OCI-M1 (cell line): ENCODE measurements around the gene PTGES2.
"Not testable (repeated sequence)": the region's sequence is repeated elsewhere in the genome, so short reads cannot be mapped to it uniquely, and the experiment has no call there.

Experiments used
- DNase-seq: peaks from one replicate; lab custom pipeline; 2025; lab: John Stamatoyannopoulos, UW

The PTGES2 gene

DNA sequence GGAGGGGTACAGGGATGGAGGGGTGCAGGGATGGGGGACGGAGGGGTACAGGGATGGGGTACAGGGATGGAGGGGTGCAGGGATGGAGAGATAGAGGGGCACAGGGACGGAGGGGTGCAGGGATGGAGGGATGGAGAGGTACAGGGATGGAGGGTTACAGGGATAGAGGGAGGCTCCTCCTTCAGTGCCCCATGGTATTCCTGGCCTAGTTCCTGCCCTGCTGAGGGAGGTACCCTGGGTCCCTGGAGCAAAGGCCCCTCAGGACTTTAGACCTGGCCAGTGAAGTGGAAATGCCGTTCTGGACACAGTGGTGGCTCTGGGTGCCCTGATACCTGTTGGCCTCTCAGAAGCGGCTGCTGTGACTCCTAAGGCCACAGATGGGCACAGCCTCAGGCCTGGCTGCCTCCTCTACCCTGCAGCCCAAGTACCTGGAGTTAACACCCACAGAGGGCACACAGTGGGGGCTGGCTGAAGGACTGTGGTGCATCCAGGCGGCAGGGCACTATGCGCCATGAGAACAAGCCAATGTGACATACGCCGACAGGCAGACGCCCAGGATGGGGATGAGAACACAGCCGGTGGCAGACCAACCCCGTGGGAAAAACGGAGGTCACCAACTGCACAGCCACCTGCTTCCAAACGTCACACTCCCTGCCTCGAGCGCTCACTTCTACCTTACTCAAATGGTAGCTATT is 8.4 kb downstream of the PTGES2 start:
- DNase-seq, result no peak

- no peak for DNase-seq
These were observed 9.1 kb downstream of the PTGES2 start for GRCh38 chr9:128118472-128118857.

GRCh38 chr9:128117613-128118471 is 9.7 kb downstream of the PTGES2 start:
- peak; percentile 96 for DNase-seq

- no peak for DNase-seq
These were observed 11.1 kb downstream of the PTGES2 start for GRCh38 chr9:128116104-128117083.

DNA sequence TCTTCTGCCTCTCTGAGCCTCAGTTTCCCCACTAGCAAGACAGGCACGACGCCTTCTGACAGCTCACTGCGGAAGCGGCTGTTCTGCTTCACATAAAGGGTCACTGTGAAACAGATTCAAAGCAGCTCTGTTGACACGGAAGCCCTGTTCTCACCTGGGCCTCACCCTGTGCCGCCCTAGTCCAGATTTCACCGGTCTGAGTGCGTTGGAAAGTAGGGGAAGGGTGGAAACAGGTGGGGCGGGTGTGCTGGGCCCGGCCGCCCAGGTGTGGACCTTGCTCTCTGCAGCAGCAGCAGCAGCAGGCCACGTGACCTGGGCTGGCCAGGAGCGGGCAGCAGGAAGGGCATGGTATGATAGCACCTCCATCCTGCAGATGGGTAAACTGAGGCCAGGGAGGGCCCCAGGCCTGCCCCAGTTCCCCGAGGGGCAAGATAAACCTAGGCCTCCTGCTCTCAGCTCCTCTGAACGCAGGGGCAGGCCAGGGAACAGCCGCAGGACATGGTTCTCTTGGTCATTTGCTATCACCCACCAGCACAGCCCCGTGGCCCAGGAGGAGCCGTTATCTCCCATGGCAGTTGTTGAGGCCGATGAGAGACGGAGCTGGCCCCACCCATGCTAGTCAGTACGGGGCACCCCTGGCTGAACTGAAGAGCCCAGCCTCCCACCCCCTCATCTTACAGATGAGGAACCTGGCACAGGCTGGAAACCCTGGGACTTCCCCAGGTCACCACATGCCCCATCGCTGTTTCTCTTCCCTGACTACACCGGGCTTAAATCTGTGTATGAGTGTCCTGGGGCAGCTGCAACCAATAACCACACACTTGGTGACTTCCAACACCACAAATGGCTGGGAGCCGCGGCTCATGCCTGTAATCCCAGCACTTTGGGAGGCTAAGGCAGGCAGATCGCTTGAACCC is 12.1 kb downstream of the PTGES2 start:
- DNase-seq, result peak; percentile 97

DNA sequence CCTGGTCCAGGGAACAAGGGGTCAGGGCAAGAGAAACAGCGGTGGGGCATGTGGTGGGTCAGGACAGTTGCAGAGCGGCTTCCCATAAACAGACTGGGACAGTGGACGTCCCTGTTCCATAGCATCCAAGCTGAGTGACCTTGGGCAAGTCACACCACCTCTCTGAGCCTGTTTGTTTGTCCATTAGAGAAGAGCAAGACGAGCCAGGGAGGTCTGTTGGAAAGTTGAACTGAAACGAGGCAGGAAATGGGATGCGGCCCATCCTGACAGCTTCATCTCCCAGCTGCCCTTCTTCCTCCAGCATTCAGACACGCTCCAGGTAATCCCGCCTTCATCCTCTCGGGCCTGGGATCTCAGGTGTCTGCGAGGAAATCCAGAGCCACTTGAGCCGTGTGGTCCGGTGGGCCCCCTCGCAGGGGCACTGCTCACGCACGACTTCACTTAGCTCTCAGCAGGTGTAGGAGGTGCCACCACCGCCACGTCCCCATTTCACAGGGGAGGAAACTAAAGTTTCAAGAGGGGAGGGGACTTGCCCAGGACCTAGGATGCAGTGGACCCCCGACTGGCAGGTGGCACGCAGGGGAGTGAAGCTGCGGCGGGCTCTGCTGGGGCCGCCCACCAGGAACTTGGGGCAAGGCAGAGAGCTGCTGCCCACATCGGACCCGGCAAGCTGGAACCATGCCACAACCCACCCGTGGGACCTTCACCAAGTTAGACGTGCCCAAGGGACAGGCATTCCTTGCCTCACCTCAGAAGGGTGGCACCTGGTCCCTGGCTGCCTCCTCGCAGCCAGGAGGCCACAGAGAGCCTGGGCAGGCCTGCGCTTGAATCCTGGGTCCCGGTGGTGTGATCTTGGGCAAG is 13.0 kb downstream of the PTGES2 start:
- DNase-seq, result no peak

DNA sequence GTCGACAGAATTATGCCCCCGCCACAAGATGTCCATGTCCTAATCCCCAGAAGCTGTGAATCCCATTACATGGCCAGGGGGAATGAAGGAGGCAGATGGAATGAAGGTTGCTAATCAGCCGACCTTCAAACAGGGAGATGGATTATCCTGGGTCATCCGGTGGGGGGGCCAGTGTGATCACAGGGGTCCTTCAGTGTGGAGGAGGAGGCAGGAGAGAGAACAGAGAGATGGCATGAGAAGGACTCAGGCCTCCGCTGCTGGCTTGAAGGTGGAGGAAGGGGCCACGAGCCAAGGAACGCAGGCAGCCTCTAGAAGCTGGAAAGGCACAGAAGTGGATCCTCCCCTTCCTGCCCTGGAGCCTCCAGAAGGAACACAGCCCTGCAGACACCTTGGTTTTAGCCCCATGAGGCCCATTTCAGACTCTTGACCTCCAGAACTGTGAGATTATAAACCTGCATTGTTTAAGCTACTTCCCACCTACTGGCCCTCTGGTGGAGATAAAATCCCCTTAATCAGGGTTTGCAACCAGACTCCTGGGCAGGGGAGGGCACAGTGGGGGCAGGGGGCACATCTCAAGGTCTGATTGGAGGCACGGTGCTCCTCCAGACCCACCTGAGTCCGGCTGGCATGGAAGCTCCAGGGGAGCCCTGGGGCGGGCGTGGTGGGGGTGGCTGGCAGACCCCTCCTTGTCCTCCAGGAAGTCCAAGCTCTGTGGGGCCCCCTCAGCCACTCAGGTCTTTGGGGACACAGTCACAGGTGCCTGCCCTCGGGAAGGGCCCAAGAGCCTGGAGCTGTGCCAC is 13.8 kb downstream of the PTGES2 start:
- DNase-seq, result no peak

- DNase-seq, result not testable (repeated sequence)
These were observed 15.8 kb downstream of the PTGES2 start for GRCh38 chr9:128111726-128112125.

GRCh38 chr9:128109050-128109709 is 18.3 kb downstream of the PTGES2 start:
- no peak for DNase-seq

- DNase-seq, result no peak
These were observed 19.1 kb downstream of the PTGES2 start for GRCh38 chr9:128108269-128109049.

- DNase-seq, result no peak
These were observed 19.9 kb downstream of the PTGES2 start for GRCh38 chr9:128107468-128108268.

- no peak for DNase-seq
These were observed 20.5 kb downstream of the PTGES2 start for GRCh38 chr9:128106940-128107467.

DNA sequence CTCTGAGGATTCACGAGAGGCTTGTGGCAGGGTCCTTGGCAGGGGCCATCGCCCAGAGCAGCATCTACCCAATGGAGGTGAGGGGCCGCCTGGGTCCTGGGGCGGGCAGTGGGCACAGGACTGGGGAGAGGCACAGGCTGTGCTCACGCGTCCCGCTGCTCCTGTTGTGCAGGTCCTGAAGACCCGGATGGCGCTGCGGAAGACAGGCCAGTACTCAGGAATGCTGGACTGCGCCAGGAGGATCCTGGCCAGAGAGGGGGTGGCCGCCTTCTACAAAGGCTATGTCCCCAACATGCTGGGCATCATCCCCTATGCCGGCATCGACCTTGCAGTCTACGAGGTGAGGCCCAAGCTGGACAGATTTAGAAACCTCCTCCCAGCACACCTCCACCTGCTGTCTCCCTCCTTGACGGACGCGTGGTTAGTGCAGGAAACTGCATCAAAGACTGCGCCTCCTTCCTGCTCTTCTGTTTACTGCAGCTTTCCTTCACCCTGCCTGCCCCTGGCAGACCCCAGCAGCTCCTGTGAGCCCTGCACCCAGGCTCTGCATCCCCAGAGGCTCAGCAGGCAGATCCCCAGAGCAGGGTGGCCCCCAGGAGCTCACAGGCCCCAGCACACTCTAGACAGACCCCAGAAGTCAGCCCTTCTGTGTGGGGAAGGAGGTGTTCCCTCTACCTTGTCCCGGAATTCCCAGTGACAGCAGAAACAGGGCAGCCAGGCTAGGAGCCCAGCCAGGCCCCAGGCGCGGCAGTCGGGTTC is 21.2 kb downstream of the PTGES2 start:
- no peak for DNase-seq

GRCh38 chr9:128105538-128106175 is 21.9 kb downstream of the PTGES2 start:
- DNase-seq, result no peak

GRCh38 chr9:128104171-128104618 is 23.3 kb downstream of the PTGES2 start:
- DNase-seq, result no peak

DNA sequence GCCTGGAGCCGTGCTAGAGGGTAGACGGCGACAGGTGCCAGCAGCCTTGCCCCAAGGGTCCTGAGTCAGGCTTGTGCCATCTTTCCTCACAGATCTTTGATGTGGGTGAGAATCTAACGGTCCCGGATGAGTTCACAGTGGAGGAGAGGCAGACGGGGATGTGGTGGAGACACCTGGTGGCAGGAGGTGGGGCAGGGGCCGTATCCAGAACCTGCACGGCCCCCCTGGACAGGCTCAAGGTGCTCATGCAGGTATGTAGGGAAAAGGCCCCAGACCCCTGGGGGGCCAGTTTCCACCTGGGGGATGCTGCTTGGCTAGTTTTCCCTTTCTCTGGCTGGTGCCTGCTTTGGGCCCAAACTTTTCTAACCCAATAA is 24.0 kb downstream of the PTGES2 start:
- DNase-seq, result no peak
